Lower leg skin (tissue), 3 donors: ENCODE data around the gene NARS2.

Experiments used
- CTCF ChIP-seq, 3 donors: fragments of 450-650 bp; IDR thresholded peaks; one replicate each; pipeline ENCODE4 v1.5.1; 2016; ENCODE audit warnings: antibody characterized with exemption in 3 of 3, mild to moderate bottlenecking in 3 of 3, moderate library complexity in 2 of 3
- POLR2A ChIP-seq, 2 donors: fragments of 450-650 bp; IDR thresholded peaks; one replicate each; pipeline ENCODE4 v1.6.1; 2016 to 2017; ENCODE audit warnings: antibody characterized with exemption in 2 of 2, mild to moderate bottlenecking in 1 of 2, moderate library complexity in 1 of 2

GRCh38 chr11:78453140-78453935 lies 121.3 kb downstream of the NARS2 start:
- TF ChIP-seq CTCF (IDR thresholded peaks at IDR 0.05): no peak
- TF ChIP-seq POLR2A (IDR thresholded peaks at IDR 0.05): no peak
